Fibroblast of lung (primary cell): ENCODE measurements around the gene CDCA7. TPM values are rescaled to one million over a fixed set of nuclear protein-coding genes. Genes with fewer than 3 reads are reported as not detected.

Experiments used
- DNase-seq, 2 donors: peaks; one replicate each; pipeline versions ENCODE4 v3.0.0 to v3.0.0-alpha.2; 2010; ENCODE audit warnings: low read depth in 2 of 2
- H2AFZ ChIP-seq: 2 replicates; pipeline ENCODE4 v1.5.1; 2012; ENCODE audit warnings: low read length, control low read depth, inconsistent platforms
- H3K27ac ChIP-seq: 2 replicates; pipeline ENCODE4 v1.5.1; 2011; ENCODE audit warnings: low read length, control low read depth; ENCODE audit not compliant: insufficient read depth
- H3K27me3 ChIP-seq: 2 replicates; pipeline ENCODE4 v1.5.1; 2011; ENCODE audit warnings: mild to moderate bottlenecking, low read length; ENCODE audit not compliant: control insufficient read depth, insufficient read depth
- H3K36me3 ChIP-seq: 2 replicates; pipeline ENCODE4 v1.5.1; 2011; ENCODE audit warnings: low read length; ENCODE audit not compliant: control insufficient read depth, insufficient read depth
- H3K4me1 ChIP-seq: 2 replicates; pipeline ENCODE4 v1.5.1; 2011; ENCODE audit warnings: low read length; ENCODE audit not compliant: control insufficient read depth, insufficient read depth; ENCODE audit errors: extremely low read depth
- H3K4me2 ChIP-seq: 2 replicates; pipeline ENCODE4 v1.5.1; 2011; ENCODE audit warnings: low read length, control low read depth; ENCODE audit not compliant: insufficient read depth; ENCODE audit errors: extremely low read depth
- H3K4me3 ChIP-seq, 4 experiments: fragments of 200-600 bp in 1 of 4; sonication (generic) in 1 of 4; replicated peaks in 1 of 4; 2 replicates each; pipeline ENCODE4 v1.5.1; 2011 to 2016; ENCODE audit warnings: low read length in 4 of 4, low read depth in 3 of 4, mild to moderate bottlenecking in 3 of 4, control low read depth in 2 of 4, inconsistent platforms in 1 of 4, mixed read lengths in 1 of 4; ENCODE audit not compliant: insufficient read depth in 1 of 4; ENCODE audit errors: control extremely low read depth in 1 of 4
- H3K79me2 ChIP-seq: 2 replicates; pipeline ENCODE4 v1.5.1; 2012; ENCODE audit warnings: mild to moderate bottlenecking, low read length, inconsistent platforms; ENCODE audit not compliant: control insufficient read depth, insufficient read depth
- H3K9ac ChIP-seq: 2 replicates; pipeline ENCODE4 v1.5.1; 2011; ENCODE audit warnings: mild to moderate bottlenecking, low read length, control low read depth; ENCODE audit not compliant: insufficient read depth
- H3K9me3 ChIP-seq: 2 replicates; pipeline ENCODE4 v1.5.1; 2012; ENCODE audit warnings: low read depth, low read length; ENCODE audit not compliant: control insufficient read depth, insufficient read depth
- H4K20me1 ChIP-seq: 2 replicates; pipeline ENCODE4 v1.5.1; 2011; ENCODE audit warnings: low read length; ENCODE audit not compliant: control insufficient read depth, insufficient read depth; ENCODE audit errors: extremely low read depth
- EZH2 ChIP-seq: IDR thresholded peaks from 2 replicates; pipeline ENCODE4 v1.5.1; 2012; ENCODE audit warnings: low read length, control low read depth, mild to moderate bottlenecking; ENCODE audit errors: missing control alignments
- polyA plus RNA-seq, 2 donors: library from polyadenylated mRNA; depleted of rRNA in 1 of 2; stranded (reverse) in 1 of 2; unstranded in 1 of 2; fragments of >200 nt; gene quantifications; 2 replicates each; pipeline ENCODE4 v1.2.1, GENCODE V29; 2011 to 2012; ENCODE audit warnings: missing spikeins in 1 of 2
- total RNA-seq: library from RNA; depleted of rRNA; stranded (reverse); fragments of >200 nt; gene quantifications from 2 replicates; pipeline ENCODE4 v1.2.1, GENCODE V29; 2014
- TF ChIP-seq, protein P1 (sequence below), 2 donors: IDR thresholded peaks in 1 of 2; conservative IDR thresholded peaks in 1 of 2; 1 replicate in 1 of 2; 2 replicates in 1 of 2; pipeline ENCODE4 v1.5.1; 2011 to 2012; ENCODE audit warnings: low read length in 2 of 2, control low read depth in 1 of 2, inconsistent platforms in 1 of 2, low read depth in 1 of 2, mild to moderate bottlenecking in 1 of 2

Gene CDCA7
- total and polyA plus RNA-seq, 2 donors (not counting 1 experiment from before 2014, with no cell fraction given): 1.3 to 10.3 TPM

DNA sequence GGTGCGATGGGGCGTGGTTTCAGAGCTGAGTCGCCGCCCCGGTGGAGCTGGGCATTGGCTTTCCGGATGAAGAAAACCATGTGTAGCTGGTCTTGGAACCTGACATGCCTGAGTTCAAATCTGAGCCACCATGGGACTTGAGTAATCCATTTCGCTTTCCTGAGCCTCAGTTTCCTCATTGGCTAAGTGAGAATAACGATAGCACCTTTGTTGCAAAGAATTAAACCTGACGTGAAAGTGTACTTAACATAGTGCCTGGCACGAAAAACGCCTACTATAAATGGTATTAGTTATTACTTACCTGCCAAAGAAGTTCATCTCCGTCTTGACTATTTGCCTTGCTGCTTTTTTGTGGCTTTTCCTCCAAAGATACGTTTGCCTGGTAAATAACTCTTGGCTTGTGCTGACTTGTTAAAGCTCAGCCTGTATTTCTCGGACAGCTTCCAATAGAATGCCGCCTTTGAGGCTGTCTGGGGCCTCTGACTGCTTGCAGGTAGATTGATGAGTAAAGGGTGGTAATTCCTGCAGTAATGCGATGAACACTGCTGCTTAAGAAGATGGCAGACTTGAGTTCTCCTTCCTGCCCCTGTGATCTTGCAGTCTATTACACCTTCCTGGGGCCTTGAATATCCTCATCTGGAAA lies 1.3 kb downstream of the CDCA7 start:
- Histone ChIP-seq H3K4me1 (peaks cover 5% of the 10 kb centered on the region), H2AFZ (peak overlapping the region; percentile 29), H3K4me3 (peak overlapping the region; percentile 47 to 85 (median 74)), H3K4me2 (peak overlapping the region; percentile 58), H3K79me2 (peaks cover 3% of the 10 kb centered on the region), H3K27me3 (peaks cover 6% of the 10 kb centered on the region), H3K9me3 (no peaks in the 10 kb centered on the region), H3K27ac (no peak overlapping the region), H3K36me3 (no peaks in the 10 kb centered on the region), H4K20me1 (no peaks in the 10 kb centered on the region), H3K9ac (no peak overlapping the region)
- peak in 1 of 2 donors; percentile 31 for DNase-seq
- no peak for TF ChIP-seq EZH2
- TF ChIP-seq, protein P1, sequence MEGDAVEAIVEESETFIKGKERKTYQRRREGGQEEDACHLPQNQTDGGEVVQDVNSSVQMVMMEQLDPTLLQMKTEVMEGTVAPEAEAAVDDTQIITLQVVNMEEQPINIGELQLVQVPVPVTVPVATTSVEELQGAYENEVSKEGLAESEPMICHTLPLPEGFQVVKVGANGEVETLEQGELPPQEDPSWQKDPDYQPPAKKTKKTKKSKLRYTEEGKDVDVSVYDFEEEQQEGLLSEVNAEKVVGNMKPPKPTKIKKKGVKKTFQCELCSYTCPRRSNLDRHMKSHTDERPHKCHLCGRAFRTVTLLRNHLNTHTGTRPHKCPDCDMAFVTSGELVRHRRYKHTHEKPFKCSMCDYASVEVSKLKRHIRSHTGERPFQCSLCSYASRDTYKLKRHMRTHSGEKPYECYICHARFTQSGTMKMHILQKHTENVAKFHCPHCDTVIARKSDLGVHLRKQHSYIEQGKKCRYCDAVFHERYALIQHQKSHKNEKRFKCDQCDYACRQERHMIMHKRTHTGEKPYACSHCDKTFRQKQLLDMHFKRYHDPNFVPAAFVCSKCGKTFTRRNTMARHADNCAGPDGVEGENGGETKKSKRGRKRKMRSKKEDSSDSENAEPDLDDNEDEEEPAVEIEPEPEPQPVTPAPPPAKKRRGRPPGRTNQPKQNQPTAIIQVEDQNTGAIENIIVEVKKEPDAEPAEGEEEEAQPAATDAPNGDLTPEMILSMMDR (conservative IDR thresholded peaks at IDR 0.05 in 1 of 2, IDR thresholded peaks at IDR 0.05 in 1 of 2; ENCODE audit: low read depth in 1 of 2, low read length in 2 of 2): no peak

DNA sequence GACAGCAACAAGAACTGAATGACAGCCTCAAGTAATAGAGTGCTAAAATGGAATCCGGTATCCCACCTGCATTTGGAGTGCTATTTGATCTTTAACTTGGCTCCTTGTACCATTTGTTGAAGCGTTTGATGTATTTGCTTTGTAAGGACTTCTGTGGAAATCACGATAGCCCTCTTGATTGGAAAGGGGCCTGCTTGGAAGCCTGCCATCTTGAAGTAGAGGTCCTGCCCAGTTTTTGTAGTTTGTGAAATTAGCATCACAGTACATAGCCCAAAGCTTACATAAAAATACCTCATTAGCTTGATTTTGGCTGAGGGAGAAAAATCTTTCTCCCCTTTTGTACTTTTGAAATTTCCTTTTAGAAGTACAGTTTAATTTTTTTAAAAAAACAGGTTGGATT lies 2.7 kb downstream of the CDCA7 start:
- Histone ChIP-seq H3K79me2 (peaks cover 3% of the 10 kb centered on the region), H2AFZ (no peak overlapping the region), H3K4me3 (no peak overlapping the region), H4K20me1 (no peaks in the 10 kb centered on the region), H3K27ac (no peak overlapping the region), H3K4me2 (no peak overlapping the region), H3K36me3 (no peaks in the 10 kb centered on the region), H3K27me3 (peaks cover 6% of the 10 kb centered on the region), H3K9me3 (no peaks in the 10 kb centered on the region), H3K9ac (no peak overlapping the region), H3K4me1 (peaks cover 5% of the 10 kb centered on the region)
- peak in 1 of 2 donors; percentile 25 for DNase-seq
- TF ChIP-seq, protein P1 (conservative IDR thresholded peaks at IDR 0.05 in 1 of 2, IDR thresholded peaks at IDR 0.05 in 1 of 2; ENCODE audit: low read depth in 1 of 2, low read length in 2 of 2): no peak
- TF ChIP-seq EZH2: no peak

DNA sequence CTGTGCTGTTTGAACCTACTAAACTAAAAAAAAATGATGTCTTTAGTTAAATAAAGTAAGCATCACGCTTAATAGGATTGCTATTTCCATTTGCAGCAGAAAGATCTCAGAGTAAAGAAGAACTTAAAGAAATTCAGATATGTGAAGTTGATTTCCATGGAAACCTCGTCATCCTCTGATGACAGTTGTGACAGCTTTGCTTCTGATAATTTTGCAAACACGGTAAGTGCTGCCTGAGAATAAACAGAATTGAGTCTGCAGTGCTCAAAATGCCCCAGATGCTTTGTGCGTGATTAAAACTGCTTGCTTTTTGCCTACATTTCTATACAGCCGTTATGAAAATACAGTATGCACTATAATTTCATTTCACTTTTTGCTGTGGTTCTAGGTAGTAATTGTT lies 3.9 kb downstream of the CDCA7 start:
- Histone ChIP-seq H3K9me3 (no peaks in the 10 kb centered on the region), H3K79me2 (peaks cover 3% of the 10 kb centered on the region), H3K36me3 (no peaks in the 10 kb centered on the region), H3K9ac (no peak overlapping the region), H3K4me3 (no peak overlapping the region), H3K27me3 (peaks cover 6% of the 10 kb centered on the region), H2AFZ (no peak overlapping the region), H4K20me1 (no peaks in the 10 kb centered on the region), H3K27ac (no peak overlapping the region), H3K4me2 (no peak overlapping the region), H3K4me1 (peaks cover 5% of the 10 kb centered on the region)
- TF ChIP-seq, protein P1 (conservative IDR thresholded peaks at IDR 0.05 in 1 of 2, IDR thresholded peaks at IDR 0.05 in 1 of 2; ENCODE audit: low read depth in 1 of 2, low read length in 2 of 2): no peak
- no peak for TF ChIP-seq EZH2
- no peak for DNase-seq
